Measurements from ENCODE around the gene RGL2. TPM values are rescaled to one million over a fixed set of nuclear protein-coding genes. Genes with fewer than 3 reads are reported as not detected.

RGL2 gene
- total and polyA plus RNA-seq, 2 donors (not counting 1 experiment from before 2014, with no cell fraction given), result 98.5 to 133 TPM

DNA sequence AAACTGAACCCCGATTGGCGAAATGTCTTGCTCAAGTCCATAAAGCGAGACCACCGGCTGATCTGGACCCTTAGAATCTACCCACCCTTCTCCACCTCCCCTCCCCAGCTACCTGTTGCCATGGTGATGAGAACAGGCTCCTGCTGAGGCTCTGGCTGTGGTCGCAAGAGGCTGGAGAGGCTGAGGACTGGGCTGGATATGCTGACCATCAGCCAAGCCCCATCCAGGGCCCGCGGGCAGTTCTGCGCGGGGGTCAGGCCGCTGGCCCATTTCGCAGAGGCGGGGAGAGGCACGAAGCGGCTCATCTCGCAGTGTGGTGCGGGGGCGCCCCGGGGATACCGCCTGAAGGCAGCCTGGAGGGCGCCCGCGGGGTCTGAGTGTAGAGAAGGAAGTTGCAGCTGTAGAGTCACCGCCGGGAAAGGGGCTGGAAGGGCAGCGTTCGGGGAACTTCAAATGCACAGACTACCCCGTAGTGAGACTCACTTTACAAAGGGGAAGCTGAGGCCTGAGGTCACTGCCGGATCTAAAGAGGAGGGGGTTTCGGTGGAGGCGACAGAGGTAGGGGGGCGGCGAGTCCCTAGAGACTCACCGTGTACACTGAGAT is 14.5 kb upstream of the RGL2 start:
- TF ChIP-seq, protein P1, sequence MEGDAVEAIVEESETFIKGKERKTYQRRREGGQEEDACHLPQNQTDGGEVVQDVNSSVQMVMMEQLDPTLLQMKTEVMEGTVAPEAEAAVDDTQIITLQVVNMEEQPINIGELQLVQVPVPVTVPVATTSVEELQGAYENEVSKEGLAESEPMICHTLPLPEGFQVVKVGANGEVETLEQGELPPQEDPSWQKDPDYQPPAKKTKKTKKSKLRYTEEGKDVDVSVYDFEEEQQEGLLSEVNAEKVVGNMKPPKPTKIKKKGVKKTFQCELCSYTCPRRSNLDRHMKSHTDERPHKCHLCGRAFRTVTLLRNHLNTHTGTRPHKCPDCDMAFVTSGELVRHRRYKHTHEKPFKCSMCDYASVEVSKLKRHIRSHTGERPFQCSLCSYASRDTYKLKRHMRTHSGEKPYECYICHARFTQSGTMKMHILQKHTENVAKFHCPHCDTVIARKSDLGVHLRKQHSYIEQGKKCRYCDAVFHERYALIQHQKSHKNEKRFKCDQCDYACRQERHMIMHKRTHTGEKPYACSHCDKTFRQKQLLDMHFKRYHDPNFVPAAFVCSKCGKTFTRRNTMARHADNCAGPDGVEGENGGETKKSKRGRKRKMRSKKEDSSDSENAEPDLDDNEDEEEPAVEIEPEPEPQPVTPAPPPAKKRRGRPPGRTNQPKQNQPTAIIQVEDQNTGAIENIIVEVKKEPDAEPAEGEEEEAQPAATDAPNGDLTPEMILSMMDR (IDR thresholded peaks at IDR 0.05), result no peak
- no peak for TF ChIP-seq EZH2 (IDR thresholded peaks at IDR 0.05; ENCODE audit: borderline replicate concordance, insufficient read depth, low read depth, low read length, poor library complexity, severe bottlenecking)
- POLR2A ChIA-PET, result interaction anchor here (0.6 to 4.2 kb wide), 13 partner anchors 13 to 899 kb away, joined by 3 to 40 read pairs (median 4); partner anchors contain the start of genes B3GALT4, CUTA, PFDN6 and RGL2

More for the DNA sequence above, 14.5 kb upstream of the RGL2 start:
- H3K9me3 ChIP-seq (ENCODE audit: control extremely low read depth in 1 of 3, control insufficient read depth in 2 of 3, insufficient read depth in 1 of 3, low read length in 2 of 3), result no peaks in the 10 kb centered on the region
- CTCF ChIA-PET, result interaction anchor here (0.8 to 5.7 kb wide), 9 partner anchors 9 to 475 kb away, joined by 3 to 54 read pairs (median 7); partner anchors contain the start of genes B3GALT4, RGL2 and TAP2
- peaks cover 45% of the 10 kb centered on the region for H4K20me1 ChIP-seq (ENCODE audit: control insufficient read depth, insufficient read depth, low read length, poor library complexity, severe bottlenecking)
- no peak for DNase-seq
- H2AFZ ChIP-seq (ENCODE audit: insufficient read depth, low read depth, low read length, poor library complexity, severe bottlenecking), result peak overlapping the region; percentile 41
- peak; percentile 1 for ATAC-seq (ENCODE audit: low read depth)
- peak overlapping the region; percentile 98 for H3K27ac Mint-ChIP-seq
- WGBS (ENCODE audit: insufficient coverage), result 0% methylated on average over 27 of the region's 33 CpGs
- H3K27me3 Mint-ChIP-seq, result no peaks in the 10 kb centered on the region
- no peaks in the 10 kb centered on the region for H3K27me3 ChIP-seq (replicated peaks in 1 of 4; ENCODE audit: control extremely low read depth in 1 of 4, control insufficient read depth in 3 of 4, insufficient read depth in 4 of 4, low read length in 3 of 4)
- peaks cover 90% of the 10 kb centered on the region for H3K79me2 ChIP-seq (ENCODE audit: control insufficient read depth, insufficient read depth, low read length)
- no peaks in the 10 kb centered on the region for H3K9me3 Mint-ChIP-seq (ENCODE audit: insufficient read depth)
- H3K9ac ChIP-seq (ENCODE audit: low read length), result peak overlapping the region; percentile 100
- H3K4me3 ChIP-seq (ENCODE audit: control extremely low read depth in 1 of 5, extremely low read depth in 1 of 5, insufficient read depth in 1 of 5, low read depth in 2 of 5, low read length in 4 of 5), result peak overlapping the region; percentile 74 to 100 (median 97)
- peak overlapping the region; percentile 99 for H3K4me2 ChIP-seq (replicated peaks; ENCODE audit: low read depth, low read length, poor library complexity, severe bottlenecking)
- peaks cover 46 to 62% of the 10 kb centered on the region in 2 donors for H3K4me1 ChIP-seq (ENCODE audit: control insufficient read depth in 2 of 2, insufficient read depth in 2 of 2, low read length in 2 of 2)
- peak overlapping the region; percentile 97 to 100 for H3K27ac ChIP-seq (ENCODE audit: low read length in 2 of 2)
- H3K36me3 ChIP-seq (replicated peaks in 1 of 2; ENCODE audit: control extremely low read depth in 1 of 2, control insufficient read depth in 1 of 2, extremely low read depth in 1 of 2, insufficient read depth in 2 of 2, low read length in 1 of 2), result peaks cover 0 to 45% of the 10 kb centered on the region in 2 experiments
- peaks cover 67% of the 10 kb centered on the region for H3K4me1 Mint-ChIP-seq
- H3K4me3 Mint-ChIP-seq, result peak overlapping the region; percentile 100
- intact Hi-C loops (cut with micrococcal nuclease), result loop anchor here (5.0 kb wide), 1 partner anchor 114 kb away; no protein-coding TSS in a partner anchor

All from B cell (primary cell).